ACC112 (cell line): ENCODE measurements around the gene ABCE1.

ENCODE experiments used
- H2AFZ ChIP-seq: fragments of 200-600 bp; sonication (generic); one replicate; pipeline ENCODE4 v1.6.0; 2017; ENCODE audit warnings: antibody characterized with exemption, low read length; ENCODE audit not compliant: unreplicated experiment
- H3K27ac ChIP-seq: fragments of 200-600 bp; sonication (generic); 2 replicates; pipeline ENCODE4 v1.5.1; 2014; ENCODE audit warnings: low read depth, mild to moderate bottlenecking, antibody characterized with exemption, low read length, moderate library complexity
- H3K27me3 ChIP-seq: fragments of 200-600 bp; sonication (generic); 2 replicates; pipeline ENCODE4 v1.6.1; 2014; ENCODE audit warnings: mild to moderate bottlenecking, antibody characterized with exemption, low read length, moderate library complexity, mixed read lengths; ENCODE audit not compliant: insufficient read depth
- H3K36me3 ChIP-seq: fragments of 200-600 bp; sonication (generic); 2 replicates; pipeline ENCODE4 v1.6.1; 2016; ENCODE audit warnings: mild to moderate bottlenecking, antibody characterized with exemption, low read length, moderate library complexity, mixed read lengths; ENCODE audit not compliant: insufficient read depth
- H3K4me1 ChIP-seq: fragments of 200-600 bp; sonication (generic); one replicate; pipeline ENCODE4 v1.6.1; 2016; ENCODE audit warnings: low read length, mixed read lengths; ENCODE audit not compliant: insufficient read depth, unreplicated experiment, control insufficient read depth
- H3K4me3 ChIP-seq: fragments of 200-600 bp; sonication (generic); 2 replicates; pipeline ENCODE4 v1.5.1; 2014; ENCODE audit warnings: mild to moderate bottlenecking, low read depth, low read length
- H3K79me2 ChIP-seq: fragments of 200-600 bp; sonication (generic); one replicate; pipeline ENCODE4 v1.6.0; 2016; ENCODE audit warnings: low read length; ENCODE audit not compliant: control insufficient read depth, unreplicated experiment, insufficient read depth

Gene ABCE1

DNA sequence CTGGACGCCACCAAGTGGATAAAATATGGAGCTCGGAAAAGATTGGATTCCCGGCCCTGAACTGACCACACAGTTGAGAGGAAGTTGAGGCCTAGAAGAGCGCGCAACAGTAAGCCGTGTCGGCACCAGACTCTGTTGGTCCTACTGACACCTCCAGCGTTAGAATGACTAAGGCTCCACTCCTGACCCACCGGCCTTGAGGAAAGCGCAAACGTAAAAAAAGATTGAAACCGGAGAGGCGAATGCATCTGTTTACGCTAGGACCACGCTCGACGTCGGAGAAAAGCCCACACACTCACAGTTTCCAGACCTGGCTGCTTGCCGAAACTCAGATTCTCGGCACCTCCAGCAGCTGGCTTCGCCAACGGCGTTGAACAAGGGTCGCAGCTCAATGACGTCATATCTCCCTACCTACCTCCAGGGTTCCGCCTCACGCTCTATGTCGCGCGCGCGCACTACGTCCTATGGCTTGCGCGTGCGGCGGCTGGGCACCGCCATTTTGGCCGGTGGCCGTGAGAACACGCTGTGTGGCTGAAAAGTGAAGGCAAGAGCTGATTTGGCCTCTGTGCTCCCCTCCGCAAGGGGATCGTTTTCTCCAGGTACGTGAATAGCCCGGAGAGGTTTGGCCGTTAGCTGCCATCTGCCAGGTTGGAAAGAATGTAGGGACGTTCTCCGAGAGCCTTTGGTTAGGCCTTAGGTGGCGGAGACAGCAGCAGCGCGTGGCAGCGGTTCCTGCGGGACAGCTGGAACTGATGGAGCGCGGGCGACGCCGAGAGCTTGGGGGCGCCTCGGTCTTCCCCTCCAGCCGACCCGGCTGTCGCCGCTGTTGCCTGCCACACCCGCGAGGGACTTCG is at the start of gene ABCE1, which contains the start of gene ANAPC10:
TSS of gene ABCE1 (plus strand) at position 491 of the 854 bp plus-strand sequence. CDS start 6,102 bp downstream, outside the sequence.
TSS of gene ANAPC10 (minus strand) at position 376 of the 854 bp plus-strand sequence. CDS start 2,097 bp downstream, outside the sequence.
- H3K27ac ChIP-seq = peak within 1 kb of the TSS; percentile 91
- peaks cover 50% of the 10 kb centered on the region for H3K4me1 ChIP-seq
- peak within 1 kb of the TSS; percentile 89 for H3K4me3 ChIP-seq
- H3K36me3 ChIP-seq = peaks cover 30% of the 10 kb centered on the region
- H3K79me2 ChIP-seq = peaks cover 86% of the 10 kb centered on the region
- no peaks in the 10 kb centered on the region for H3K27me3 ChIP-seq
- peak within 1 kb of the TSS; percentile 86 for H2AFZ ChIP-seq

DNA sequence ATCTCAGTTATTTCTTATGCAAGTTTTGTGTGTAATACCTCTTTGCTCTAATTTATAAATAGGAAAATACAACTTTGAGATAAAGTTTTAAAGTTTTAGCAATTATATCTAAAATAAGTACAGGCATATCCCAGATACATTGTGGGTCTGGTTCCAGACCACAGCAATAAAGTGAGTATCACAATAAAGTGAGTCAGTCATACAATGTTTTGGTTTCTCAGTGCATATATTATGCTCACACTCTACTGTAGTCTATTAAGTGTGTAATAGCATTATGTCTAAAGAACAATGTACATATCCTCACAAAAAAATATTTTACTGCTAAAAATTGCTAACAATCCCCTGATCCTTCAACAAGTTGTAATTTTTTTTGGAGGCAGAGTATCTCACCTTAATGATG is 49.3 kb upstream of the ABCE1 start:
- H3K27me3 ChIP-seq = no peaks in the 10 kb centered on the region

DNA sequence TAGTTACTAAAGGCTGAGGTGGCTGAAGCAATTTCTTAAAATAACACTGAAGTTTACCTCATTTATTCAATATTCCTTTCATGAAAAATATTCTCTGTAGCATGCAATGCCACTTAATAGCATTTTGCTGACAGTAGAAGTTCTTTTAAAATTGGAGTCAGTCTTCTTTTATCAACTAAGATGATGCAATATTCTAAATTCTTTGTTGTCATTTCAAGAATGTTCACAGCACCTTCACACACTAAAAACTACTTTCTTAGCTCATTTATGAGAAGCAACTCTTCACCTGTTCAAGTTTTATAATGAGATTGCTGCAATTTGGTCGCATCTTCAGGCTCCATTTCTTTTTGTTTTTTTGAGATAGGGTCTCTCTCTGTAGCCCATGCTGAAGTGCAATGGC is 48.9 kb upstream of the ABCE1 start:
- peaks cover 3% of the 10 kb centered on the region for H3K79me2 ChIP-seq
- no peak overlapping the region for H3K27ac ChIP-seq
- peaks cover 22% of the 10 kb centered on the region for H3K4me1 ChIP-seq

More for the DNA sequence above, 49.3 kb upstream of the ABCE1 start:
- Histone ChIP-seq H3K36me3 (peaks cover 12% of the 10 kb centered on the region; the same call in 1 of the 2 replicates), H3K4me3 (no peak overlapping the region), H3K4me1 (peaks cover 26% of the 10 kb centered on the region), H3K79me2 (peaks cover 3% of the 10 kb centered on the region), H2AFZ (no peak overlapping the region), H3K27ac (no peak overlapping the region)

DNA sequence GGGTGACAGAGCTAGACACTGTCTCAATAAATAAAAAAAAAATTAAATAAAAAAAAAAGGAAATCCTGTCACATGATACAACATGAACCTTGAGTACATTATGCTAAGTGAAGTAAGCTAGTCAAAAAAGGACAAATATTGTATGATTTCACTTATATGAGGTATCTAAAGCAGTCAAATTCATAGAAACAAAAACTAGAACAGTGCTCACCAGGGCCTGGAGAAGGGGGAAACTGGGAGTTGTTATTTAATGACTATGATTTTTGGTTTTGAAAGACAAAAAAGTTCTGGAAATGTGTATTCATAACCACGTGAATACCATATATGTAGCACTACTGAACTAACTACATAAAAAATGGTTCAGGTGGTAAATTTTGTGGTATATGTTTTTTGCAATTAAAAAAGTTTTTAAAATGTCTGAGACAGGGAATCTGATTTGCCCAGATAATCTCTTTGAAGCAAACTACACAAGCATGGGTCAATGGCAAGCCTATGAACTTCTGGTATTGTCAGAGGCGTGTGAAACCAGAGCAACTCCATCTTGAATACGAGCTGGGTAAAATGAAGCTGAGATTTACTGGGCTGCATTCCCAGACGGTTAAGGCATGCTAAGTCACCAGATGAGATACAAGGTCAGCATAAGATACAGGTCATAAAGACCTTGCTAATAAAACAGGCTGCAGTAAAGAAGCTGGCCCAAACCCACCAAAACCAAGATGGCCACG is 42.4 kb upstream of the ABCE1 start:
- Histone ChIP-seq H2AFZ (no peak overlapping the region), H3K27ac (no peak overlapping the region), H3K4me3 (no peak overlapping the region), H3K4me1 (no peaks in the 10 kb centered on the region), H3K36me3 (0 out of 2 replicates have a peak, but pooled peaks cover 9% of the 10 kb centered on the region), H3K27me3 (no peaks in the 10 kb centered on the region), H3K79me2 (peaks cover 6% of the 10 kb centered on the region)

More for the DNA sequence above, 48.9 kb upstream of the ABCE1 start:
- H3K27me3 ChIP-seq = no peaks in the 10 kb centered on the region
- no peak overlapping the region for H2AFZ ChIP-seq
- no peak overlapping the region for H3K4me3 ChIP-seq
- peaks cover 12% of the 10 kb centered on the region; the same call in 1 of the 2 replicates for H3K36me3 ChIP-seq

DNA sequence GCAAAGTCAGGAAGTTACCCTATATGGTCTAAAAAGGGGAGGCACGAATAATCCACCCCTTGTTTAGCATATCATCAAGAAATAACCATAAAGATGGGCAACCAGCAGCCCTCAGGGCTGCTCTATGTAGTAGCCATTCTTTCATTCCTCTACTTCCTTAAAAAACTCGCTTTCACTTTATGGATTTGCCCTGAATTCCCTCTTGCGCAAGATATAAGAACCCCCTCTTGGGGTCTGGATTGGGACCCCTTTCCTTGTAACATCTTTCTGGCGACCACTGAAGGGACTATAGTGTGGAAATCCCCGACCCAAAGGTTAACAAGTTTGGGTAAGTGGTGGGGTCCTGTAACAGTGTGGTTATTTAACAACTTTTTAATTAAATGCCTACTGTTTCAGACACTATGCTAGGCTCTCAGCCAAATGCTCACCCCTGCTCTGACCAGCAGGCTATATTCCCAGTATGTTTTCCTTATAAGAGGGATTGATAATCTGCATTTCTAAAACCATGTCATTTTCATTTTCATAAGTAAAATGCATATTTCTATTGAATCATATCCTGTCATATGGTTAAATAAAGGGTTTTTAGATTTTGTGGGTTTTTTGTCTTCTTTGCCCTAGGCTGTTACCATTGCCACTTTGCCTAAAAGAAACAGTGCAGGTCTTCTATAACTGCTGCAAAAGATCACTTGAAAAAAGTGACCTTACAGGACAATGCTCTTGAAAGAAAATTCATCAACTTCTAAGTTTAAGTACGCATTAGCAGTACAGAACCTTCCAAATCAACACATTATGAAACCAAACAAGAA is 41.6 kb upstream of the ABCE1 start:
- Histone ChIP-seq H3K27ac (no peak overlapping the region), H2AFZ (no peak overlapping the region), H3K27me3 (no peaks in the 10 kb centered on the region), H3K36me3 (0 out of 2 replicates have a peak, but pooled peaks cover 5% of the 10 kb centered on the region), H3K4me3 (no peak overlapping the region), H3K4me1 (no peaks in the 10 kb centered on the region), H3K79me2 (peaks cover 6% of the 10 kb centered on the region)

DNA sequence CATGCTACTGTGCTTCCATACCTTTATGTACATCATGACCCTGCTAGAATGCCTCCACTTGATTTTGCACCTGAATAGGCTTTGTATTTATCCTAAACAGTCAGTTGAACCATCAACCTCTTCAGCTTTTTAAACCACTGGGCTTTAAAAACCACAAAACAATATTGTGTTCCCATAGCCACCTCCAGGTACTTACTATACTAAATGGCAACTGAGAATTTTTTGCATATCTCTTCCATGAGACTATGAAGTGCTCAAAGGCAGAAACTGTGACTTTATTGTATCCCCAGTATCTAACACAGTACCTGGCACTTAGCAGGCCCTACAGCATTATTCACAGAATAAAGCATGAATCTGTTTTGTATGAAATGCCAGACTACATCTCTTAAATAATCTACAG is 39.9 kb upstream of the ABCE1 start:
- Histone ChIP-seq H3K36me3 (0 out of 2 replicates have a peak, but pooled peaks cover 5% of the 10 kb centered on the region), H3K27ac (no peak overlapping the region), H3K4me3 (no peak overlapping the region), H3K79me2 (peaks cover 6% of the 10 kb centered on the region), H3K4me1 (no peaks in the 10 kb centered on the region), H2AFZ (no peak overlapping the region), H3K27me3 (no peaks in the 10 kb centered on the region)

DNA sequence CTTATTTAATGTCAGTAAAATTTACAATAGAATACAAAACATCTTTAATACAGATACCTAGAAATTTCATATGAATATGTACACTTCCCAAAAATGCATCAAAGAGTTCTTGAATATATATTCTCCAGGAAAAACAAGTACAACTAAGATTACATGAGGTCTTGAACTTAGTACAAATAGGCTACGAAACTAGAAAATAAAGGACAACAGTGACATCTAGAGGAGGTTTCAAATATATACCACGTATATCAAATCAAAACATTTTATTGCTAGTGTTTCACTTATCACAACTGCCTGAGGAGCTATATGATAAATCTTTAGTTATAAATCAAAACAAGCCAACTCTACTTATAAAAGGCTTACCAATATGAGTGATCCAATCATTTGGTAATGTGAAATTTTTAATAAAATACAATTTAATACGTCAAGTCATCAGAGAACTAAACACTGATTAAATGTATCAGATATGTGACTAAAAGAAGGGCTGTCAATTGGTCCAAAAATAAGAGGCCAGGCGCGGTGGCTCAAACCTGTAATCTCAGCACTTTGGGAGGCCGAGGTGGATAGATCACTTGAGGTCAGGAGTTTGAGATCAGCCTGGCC is 36.7 kb upstream of the ABCE1 start:
- H3K36me3 ChIP-seq = no peaks in the 10 kb centered on the region
- peaks cover 6% of the 10 kb centered on the region for H3K79me2 ChIP-seq
- H3K27me3 ChIP-seq = no peaks in the 10 kb centered on the region
- peaks cover 6% of the 10 kb centered on the region for H3K4me1 ChIP-seq
- H3K4me3 ChIP-seq = no peak overlapping the region
- H2AFZ ChIP-seq = no peak overlapping the region
- no peak overlapping the region for H3K27ac ChIP-seq

DNA sequence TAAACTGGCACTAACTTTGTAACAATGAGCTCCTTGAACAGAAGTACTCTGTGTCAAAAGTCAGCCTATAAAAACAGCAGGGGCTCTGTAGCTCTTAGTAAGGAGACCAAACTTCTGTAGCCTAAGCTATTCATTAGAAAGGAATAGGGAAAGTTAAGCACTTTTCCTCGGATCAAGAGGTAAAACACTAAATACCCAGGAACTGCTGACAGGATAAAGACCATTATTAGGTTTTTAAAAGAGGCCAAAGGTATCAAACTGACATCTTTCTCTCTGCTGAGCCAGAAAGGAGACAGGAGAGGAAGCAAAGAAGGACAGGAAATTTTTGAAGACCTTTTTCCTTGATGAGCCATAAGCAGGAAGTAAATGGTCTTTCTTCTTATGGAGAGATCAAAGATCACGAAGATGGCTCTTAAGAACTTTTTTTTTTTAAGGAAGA is 32.0 kb upstream of the ABCE1 start:
- no peaks in the 10 kb centered on the region for H3K36me3 ChIP-seq
- no peak overlapping the region for H2AFZ ChIP-seq
- no peak overlapping the region for H3K4me3 ChIP-seq
- H3K27me3 ChIP-seq = no peaks in the 10 kb centered on the region
- no peaks in the 10 kb centered on the region for H3K79me2 ChIP-seq
- H3K27ac ChIP-seq = no peak overlapping the region
- H3K4me1 ChIP-seq = peaks cover 18% of the 10 kb centered on the region

DNA sequence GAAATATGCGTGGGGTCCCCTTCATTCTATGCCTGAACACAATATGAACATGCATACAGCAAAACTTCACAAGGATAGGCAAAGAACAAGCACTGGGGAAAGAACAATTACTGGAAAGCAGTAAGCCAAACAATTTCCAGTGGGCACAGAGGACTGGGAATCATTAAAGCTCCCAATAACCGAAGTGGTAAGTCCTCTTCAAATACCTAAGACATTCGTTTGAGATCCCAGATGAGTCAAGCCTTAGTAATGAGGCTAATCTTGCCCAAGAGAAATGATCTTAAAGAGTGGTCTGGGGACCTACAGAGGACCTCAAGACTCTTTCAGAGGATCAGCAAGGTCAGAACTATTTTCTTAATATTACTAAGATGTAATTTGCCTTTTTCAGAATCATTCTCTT is 28.8 kb upstream of the ABCE1 start:
- H2AFZ ChIP-seq = no peak overlapping the region
- peaks cover 18% of the 10 kb centered on the region for H3K4me1 ChIP-seq
- no peak overlapping the region for H3K4me3 ChIP-seq
- H3K27me3 ChIP-seq = no peaks in the 10 kb centered on the region
- no peak overlapping the region for H3K27ac ChIP-seq
- no peaks in the 10 kb centered on the region for H3K36me3 ChIP-seq
- no peaks in the 10 kb centered on the region for H3K79me2 ChIP-seq

DNA sequence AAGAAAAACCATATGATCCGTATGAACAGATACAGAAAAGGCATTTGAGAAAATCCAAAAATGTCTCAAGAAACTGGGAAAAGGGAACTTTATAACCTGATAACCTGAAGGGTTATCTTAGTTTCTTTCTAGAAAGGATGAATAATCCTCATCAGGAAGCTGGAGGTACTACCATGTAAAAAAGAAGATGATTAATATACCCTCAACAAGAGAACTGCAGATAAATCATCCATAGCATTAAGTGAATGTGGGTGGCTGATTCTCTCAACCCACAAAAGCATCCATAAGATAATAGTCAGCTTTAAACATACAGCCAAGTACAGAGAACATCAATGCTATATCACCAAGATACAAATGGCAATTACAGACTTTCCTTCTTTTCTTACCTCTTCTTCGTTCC is 26.6 kb upstream of the ABCE1 start:
- Histone ChIP-seq H3K4me1 (peaks cover 11% of the 10 kb centered on the region), H3K27ac (no peak overlapping the region), H3K4me3 (no peak overlapping the region), H3K36me3 (no peaks in the 10 kb centered on the region; the same call in 1 of the 2 replicates), H3K27me3 (no peaks in the 10 kb centered on the region), H3K79me2 (peaks cover 11% of the 10 kb centered on the region), H2AFZ (no peak overlapping the region)
